GM23338 (cell line): ENCODE data around the gene CHD5. TPM values are rescaled to one million over a fixed set of nuclear protein-coding genes. Genes with fewer than 3 reads are reported as not detected.
"Not testable (repeated sequence)": the region's sequence is repeated elsewhere in the genome, so short reads cannot be mapped to it uniquely, and the experiment has no call there.

Experiments
- ATAC-seq: fragments of 200-7000 bp; cut with Tn5 transposase; 3 replicates; pipeline ENCODE4 v1.9.1; 2020
- DNase-seq: peaks from one replicate; pipeline ENCODE4 v3.0.0-alpha.2; 2015; ENCODE audit warnings: low spot score
- H2AFZ ChIP-seq: fragments of 200-600 bp; sonication (generic); 2 replicates; pipeline ENCODE4 v1.8.0; 2016; ENCODE audit warnings: antibody characterized with exemption, mild to moderate bottlenecking, moderate library complexity
- H3F3A ChIP-seq: fragments of 200-600 bp; sonication (generic); replicated peaks from 2 replicates; pipeline ENCODE4 v1.8.0; 2017; ENCODE audit warnings: antibody characterized with exemption, mixed run types, low read depth
- H3K27ac ChIP-seq: fragments of 200-600 bp; sonication (generic); 2 replicates; pipeline ENCODE4 v1.6.1; 2016; ENCODE audit warnings: low read depth
- H3K27me3 ChIP-seq: fragments of 200-600 bp; sonication (generic); 2 replicates; pipeline ENCODE4 v1.8.0; 2016; ENCODE audit warnings: mild to moderate bottlenecking, mixed run types, moderate library complexity; ENCODE audit not compliant: insufficient read depth
- H3K36me3 ChIP-seq: fragments of 200-600 bp; sonication (generic); 2 replicates; pipeline ENCODE4 v1.8.0; 2016; ENCODE audit warnings: mild to moderate bottlenecking; ENCODE audit not compliant: insufficient read depth
- H3K4me1 ChIP-seq: fragments of 200-600 bp; sonication (generic); 2 replicates; pipeline ENCODE4 v1.8.0; 2016; ENCODE audit warnings: mild to moderate bottlenecking, moderate library complexity; ENCODE audit not compliant: insufficient read depth
- H3K4me2 ChIP-seq: fragments of 200-600 bp; sonication (generic); 2 replicates; pipeline ENCODE4 v1.7.1; 2017; ENCODE audit warnings: mixed run types
- H3K4me3 ChIP-seq: fragments of 200-600 bp; sonication (generic); 2 replicates; pipeline ENCODE4 v1.6.1; 2016; ENCODE audit warnings: mixed run types
- H3K79me2 ChIP-seq: fragments of 200-600 bp; sonication (generic); replicated peaks from 2 replicates; pipeline ENCODE4 v1.8.0; 2017; ENCODE audit warnings: mild to moderate bottlenecking; ENCODE audit not compliant: insufficient read depth
- H3K9me2 ChIP-seq: fragments of 200-600 bp; sonication (generic); 2 replicates; pipeline ENCODE4 v1.8.0; 2017; ENCODE audit not compliant: insufficient read depth
- H4K20me1 ChIP-seq: fragments of 200-600 bp; sonication (generic); replicated peaks from 2 replicates; pipeline ENCODE4 v1.8.0; 2017; ENCODE audit warnings: mild to moderate bottlenecking; ENCODE audit not compliant: insufficient read depth
- H3K27ac Mint-ChIP-seq: 2 replicates; pipeline ENCODE4 v1.8.0; 2020; ENCODE audit warnings: inconsistent platforms, mild to moderate bottlenecking, moderate library complexity, mixed read lengths
- H3K27me3 Mint-ChIP-seq: 3 replicates; pipeline ENCODE4 v1.8.0; 2022; ENCODE audit warnings: low read depth, mild to moderate bottlenecking, moderate library complexity, mixed read lengths, inconsistent platforms; ENCODE audit not compliant: insufficient read depth, poor library complexity
- H3K36me3 Mint-ChIP-seq: 3 replicates; pipeline ENCODE4 v1.8.0; 2021; ENCODE audit warnings: low read depth, mild to moderate bottlenecking, inconsistent platforms, moderate library complexity, mixed read lengths
- H3K4me1 Mint-ChIP-seq: 3 replicates; pipeline ENCODE4 v1.8.0; 2020; ENCODE audit warnings: mild to moderate bottlenecking, inconsistent platforms, mixed read lengths
- H3K4me3 Mint-ChIP-seq: 3 replicates; pipeline ENCODE4 v1.8.0; 2021; ENCODE audit warnings: moderate library complexity, mild to moderate bottlenecking, inconsistent platforms, mixed read lengths
- H3K9me3 Mint-ChIP-seq: 3 replicates; pipeline ENCODE4 v1.8.0; 2020; ENCODE audit warnings: moderate library complexity, mild to moderate bottlenecking, inconsistent platforms, mixed read lengths
- CREB1 ChIP-seq: fragments of 250-450 bp; sonication (Bioruptor Pico); IDR thresholded peaks from 2 replicates; pipeline ENCODE4 v1.5.0; 2020; ENCODE audit warnings: low read depth, mild to moderate bottlenecking, moderate library complexity
- CTCF ChIP-seq, 2 experiments: fragments of 200-600 bp in 1 of 2; sonication (generic) in 1 of 2; conservative IDR thresholded peaks; 2 replicates each; pipeline versions ENCODE4 v1.5.1 to v1.6.1; 2016 to 2017; ENCODE audit warnings: antibody characterized with exemption in 2 of 2, low read depth in 2 of 2, mild to moderate bottlenecking in 2 of 2, moderate library complexity in 1 of 2
- EZH2 ChIP-seq: fragments of 200-600 bp; sonication (generic); IDR thresholded peaks from one replicate; pipeline ENCODE4 v1.8.0; 2017; ENCODE audit warnings: antibody characterized with exemption, mild to moderate bottlenecking, low read depth; ENCODE audit not compliant: unreplicated experiment
- EZH2phosphoT487 ChIP-seq: fragments of 200-600 bp; sonication (generic); IDR thresholded peaks from one replicate; pipeline ENCODE4 v1.8.1; 2018; ENCODE audit warnings: antibody characterized with exemption; ENCODE audit not compliant: unreplicated experiment
- JUNB ChIP-seq: IDR thresholded peaks from one replicate; pipeline ENCODE4 v1.6.1; 2016; ENCODE audit warnings: antibody characterized with exemption; ENCODE audit not compliant: unreplicated experiment
- NANOG ChIP-seq: IDR thresholded peaks from 2 replicates; pipeline ENCODE4 v1.6.1; 2016; ENCODE audit warnings: antibody characterized with exemption, borderline replicate concordance
- POLR2AphosphoS5 ChIP-seq: IDR thresholded peaks from 2 replicates; pipeline ENCODE4 v1.6.1; 2016; ENCODE audit warnings: antibody characterized with exemption, low read depth
- REST ChIP-seq: IDR thresholded peaks from one replicate; pipeline ENCODE4 v1.6.1; 2018; ENCODE audit warnings: antibody characterized with exemption; ENCODE audit not compliant: unreplicated experiment
- ZNF331 ChIP-seq: fragments of 250-450 bp; sonication (Bioruptor Pico); IDR thresholded peaks from 2 replicates; pipeline ENCODE4 v1.5.0; 2020; ENCODE audit warnings: low read depth, mild to moderate bottlenecking, moderate library complexity
- polyA plus RNA-seq: library from polyadenylated mRNA; unstranded; fragments of >200 nt; fragmentation: Nextera tagmentation; extraction: Ambion mirVana; gene quantifications from 2 replicates; pipeline ENCODE4 v1.2.1, GENCODE V29; 2016
- total RNA-seq: library from RNA; depleted of rRNA; stranded (reverse); fragments of >200 nt; shearing (Covaris generic); gene quantifications from 2 replicates; pipeline ENCODE4 v1.2.3, GENCODE V29; 2014

Gene CHD5
- total and polyA plus RNA-seq, 2 experiments from 2014 or later = 0.32 to 1.0 TPM

GRCh38 chr1:6219641-6220040, 39.5 kb upstream of the CHD5 start:
- not testable (repeated sequence) for H2AFZ ChIP-seq, H3K4me3 Mint-ChIP-seq, H3K9me2 ChIP-seq, H3K4me1 ChIP-seq, ATAC-seq, H3K4me1 Mint-ChIP-seq, H3K4me3 ChIP-seq, H4K20me1 ChIP-seq, DNase-seq, H3K27ac ChIP-seq, H3K27ac Mint-ChIP-seq, H3K79me2 ChIP-seq, H3K27me3 ChIP-seq, H3K4me2 ChIP-seq, H3K9me3 Mint-ChIP-seq
- Mint-ChIP-seq H3K36me3 (peaks cover 31% of the 10 kb centered on the region), H3K27me3 (peaks cover 16% of the 10 kb centered on the region)
- Histone ChIP-seq H3K36me3 (peaks cover 13% of the 10 kb centered on the region), H3F3A (peaks cover 12% of the 10 kb centered on the region; the same call in 1 of the 2 replicates)

- no peak for ATAC-seq
- Histone ChIP-seq H3K36me3 (peaks cover 4% of the 10 kb centered on the region), H3K79me2 (no peaks in the 10 kb centered on the region), H3K9me2 (no peaks in the 10 kb centered on the region), H3F3A (0 out of 2 replicates have a peak, but pooled peaks cover 7% of the 10 kb centered on the region), H3K4me2 (no peak overlapping the region), H4K20me1 (peaks cover 8% of the 10 kb centered on the region; the same call in 1 of the 2 replicates), H2AFZ (no peak overlapping the region), H3K27me3 (no peaks in the 10 kb centered on the region), H3K27ac (no peak overlapping the region), H3K4me3 (no peak overlapping the region), H3K4me1 (no peaks in the 10 kb centered on the region)
- no peak for TF ChIP-seq POLR2AphosphoS5
- TF ChIP-seq EZH2 = no peak
- TF ChIP-seq ZNF331 = no peak
- H3K4me1 Mint-ChIP-seq = peaks cover 2% of the 10 kb centered on the region; the same call in 1 of the 3 replicates
- no peak overlapping the region for H3K4me3 Mint-ChIP-seq
- no peak for DNase-seq
- peaks cover 14% of the 10 kb centered on the region for H3K27me3 Mint-ChIP-seq
- peaks cover 20% of the 10 kb centered on the region for H3K36me3 Mint-ChIP-seq
- H3K9me3 Mint-ChIP-seq = no peaks in the 10 kb centered on the region; the same call in 2 of the 3 replicates
- H3K27ac Mint-ChIP-seq = no peak overlapping the region; the same call in 1 of the 2 replicates
Observed at GRCh38 chr1:6218375-6219164, 38.4 kb upstream of the CHD5 start.

GRCh38 chr1:6212193-6212959, 32.3 kb upstream of the CHD5 start:
- H3K4me1 ChIP-seq = peaks cover 22% of the 10 kb centered on the region
- Mint-ChIP-seq H3K36me3 (no peaks in the 10 kb centered on the region), H3K27ac (no peak overlapping the region), H3K27me3 (peaks cover 21% of the 10 kb centered on the region), H3K9me3 (no peaks in the 10 kb centered on the region; the same call in 1 of the 3 replicates), H3K4me1 (peaks cover 16% of the 10 kb centered on the region), H3K4me3 (no peak overlapping the region; the same call in 2 of the 3 replicates)
- no peak overlapping the region for H3K27ac ChIP-seq
- ATAC-seq (no peak), DNase-seq (no peak)
- H2AFZ ChIP-seq = no peak overlapping the region
- H4K20me1 ChIP-seq = no peaks in the 10 kb centered on the region
- peaks cover 27% of the 10 kb centered on the region for H3K27me3 ChIP-seq
- H3F3A ChIP-seq = 0 out of 2 replicates have a peak, but pooled peaks cover 5% of the 10 kb centered on the region
- H3K36me3 ChIP-seq = no peaks in the 10 kb centered on the region
- no peaks in the 10 kb centered on the region for H3K9me2 ChIP-seq
- H3K4me2 ChIP-seq = no peak overlapping the region
- no peaks in the 10 kb centered on the region for H3K79me2 ChIP-seq
- H3K4me3 ChIP-seq = no peak overlapping the region
- TF ChIP-seq CTCF (conservative IDR thresholded peaks at IDR 0.05; ENCODE audit: low read depth in 2 of 2) (no peak), REST (no peak), NANOG (no peak), CREB1 (no peak), JUNB (no peak), EZH2phosphoT487 (no peak), ZNF331 (no peak)
